Measurements from ENCODE around the gene RAN. TPM values are rescaled to one million over a fixed set of nuclear protein-coding genes. Genes with fewer than 3 reads are reported as not detected.

The RAN gene
- total RNA-seq, 1 experiment from 2014 or later: 1,968 TPM

GRCh38 chr12:130924966-130925665 lies 53.2 kb downstream of the RAN start:
- Mint-ChIP-seq H3K4me3 (no peak overlapping the region), H3K27me3 (ENCODE audit: low read depth) (peaks cover 19% of the 10 kb centered on the region), H3K36me3 (ENCODE audit: insufficient read depth in 1 of 3, low read depth in 3 of 3) (no peaks in the 10 kb centered on the region), H3K27ac (no peak overlapping the region), H3K9me3 (peaks cover 4% of the 10 kb centered on the region in 2 experiments), H3K4me1 (0 out of 4 replicates have a peak, but pooled peaks cover 0 to 4% of the 10 kb centered on the region in 2 experiments)
- Histone ChIP-seq H3K27ac (ENCODE audit: insufficient read length, low read depth, low read length) (no peak overlapping the region), H3T11ph (ENCODE audit: low read length) (no peak overlapping the region), H3K56ac (ENCODE audit: insufficient read length, low read depth, low read length) (no peak overlapping the region), H3K4me1 (ENCODE audit: insufficient read depth, low read length) (no peaks in the 10 kb centered on the region), H4K20me1 (ENCODE audit: control insufficient read depth, insufficient read depth, insufficient read length) (no peaks in the 10 kb centered on the region), H3K18ac (ENCODE audit: insufficient read length, low read depth, low read length) (no peak overlapping the region), H3K4ac (ENCODE audit: low read depth, low read length) (no peak overlapping the region), H3K23me2 (ENCODE audit: insufficient read length, low read depth, low read length, poor library complexity, severe bottlenecking) (no peaks in the 10 kb centered on the region), H3K79me1 (ENCODE audit: insufficient read depth, low read depth, low read length, poor library complexity, severe bottlenecking) (no peaks in the 10 kb centered on the region), H2BK5ac (ENCODE audit: insufficient read length, low read length) (no peak overlapping the region), H2BK120ac (ENCODE audit: low read depth, low read length, poor library complexity, severe bottlenecking) (no peak overlapping the region), H2AFZ (ENCODE audit: low read length) (no peak overlapping the region), H4K91ac (ENCODE audit: insufficient read length, low read depth, low read length) (no peak overlapping the region), H3K14ac (ENCODE audit: insufficient read depth, low read length) (no peak overlapping the region; the same call in 1 of the 2 replicates), H4K5ac (ENCODE audit: insufficient read length, low read depth, low read length) (no peak overlapping the region), H2BK20ac (ENCODE audit: low read depth, low read length, poor library complexity, severe bottlenecking) (no peak overlapping the region), H4K8ac (replicated peaks; ENCODE audit: insufficient read length, low read depth, low read length) (no peak overlapping the region), H3K9ac (ENCODE audit: extremely low read depth, insufficient read length, low read length) (no peak overlapping the region), H3K9me3 (ENCODE audit: control insufficient read depth, low read depth, low read length) (no peaks in the 10 kb centered on the region), H2BK15ac (ENCODE audit: low read depth, low read length) (no peak overlapping the region), H2AK5ac (ENCODE audit: insufficient read length, low read length) (no peak overlapping the region), H3K27me3 (ENCODE audit: insufficient read depth, low read length) (no peaks in the 10 kb centered on the region), H3K23ac (ENCODE audit: insufficient read length, low read depth, low read length) (no peak overlapping the region), H2BK12ac (ENCODE audit: insufficient read length, low read depth, low read length) (no peak overlapping the region), H3K79me2 (ENCODE audit: insufficient read depth, low read length) (no peaks in the 10 kb centered on the region), H3K4me2 (ENCODE audit: insufficient read depth, insufficient read length, low read length) (no peak overlapping the region)
- no CpG with 5 or more reads among the region's 23 CpGs for WGBS (ENCODE audit: extremely low coverage, insufficient read length, low lambda C conversion rate)
- TF ChIP-seq CTCF (conservative IDR thresholded peaks at IDR 0.05): no peak
- no peak for DNase-seq
